Large intestine (tissue), 3 donors: ENCODE data around the gene CDKAL1. TPM values are rescaled to one million over a fixed set of nuclear protein-coding genes. Genes with fewer than 3 reads are reported as not detected.
"Not testable (repeated sequence)": the region's sequence is repeated elsewhere in the genome, so short reads cannot be mapped to it uniquely, and the experiment has no call there.

Experiments used
- DNase-seq, 2 donors: peaks; one replicate each; pipeline versions ENCODE4 v3.0.0 to v3.0.0-alpha.2; 2013
- H3K27ac ChIP-seq: one replicate; pipeline ENCODE4 v1.5.1; 2013; ENCODE audit warnings: low read length
- H3K27me3 ChIP-seq: 2 replicates; pipeline ENCODE4 v1.6.1; 2013; ENCODE audit warnings: low read length; ENCODE audit not compliant: control insufficient read depth, insufficient read depth
- H3K36me3 ChIP-seq: 2 replicates; pipeline ENCODE4 v1.6.1; 2013; ENCODE audit warnings: low read length; ENCODE audit not compliant: control insufficient read depth, insufficient read depth
- H3K4me1 ChIP-seq: one replicate; pipeline ENCODE4 v1.6.1; 2013; ENCODE audit warnings: low read length; ENCODE audit not compliant: control insufficient read depth, insufficient read depth
- H3K4me3 ChIP-seq: one replicate; pipeline ENCODE4 v1.5.1; 2013; ENCODE audit warnings: low read length
- H3K9me3 ChIP-seq: one replicate; pipeline ENCODE4 v1.6.1; 2013; ENCODE audit warnings: mild to moderate bottlenecking, low read depth, low read length, moderate library complexity; ENCODE audit not compliant: control insufficient read depth
- WGBS: methylation state at CpG from one replicate; pipeline ENCODE4 v1.1.5; 2013; ENCODE audit warnings: low lambda C conversion rate; ENCODE audit not compliant: insufficient coverage; 5-methylcytosine and 5-hydroxymethylcytosine counted together
- polyA plus RNA-seq: library from polyadenylated mRNA; unstranded; fragments of 120-200 nt; gene quantifications from one replicate; pipeline ENCODE4 v1.2.1, GENCODE V29; 2013

The CDKAL1 gene
- polyA plus RNA-seq, 1 donor: 10.3 TPM

- Histone ChIP-seq H3K27ac (no peak overlapping the region), H3K36me3 (no peaks in the 10 kb centered on the region), H3K27me3 (no peaks in the 10 kb centered on the region), H3K9me3 (no peaks in the 10 kb centered on the region), H3K4me3 (no peak overlapping the region), H3K4me1 (no peaks in the 10 kb centered on the region)
- WGBS: no CpG with 5 or more reads among the region's 7 CpGs
- DNase-seq: no peak
Observed at GRCh38 chr6:20819774-20820400, 285.6 kb downstream of the CDKAL1 start.

GRCh38 chr6:20826378-20826777 is 292.1 kb downstream of the CDKAL1 start:
- Histone ChIP-seq H3K36me3 (no peaks in the 10 kb centered on the region), H3K27ac (no peak overlapping the region), H3K4me3 (no peak overlapping the region), H3K9me3 (no peaks in the 10 kb centered on the region), H3K4me1 (peaks cover 3% of the 10 kb centered on the region), H3K27me3 (no peaks in the 10 kb centered on the region)
- DNase-seq: no peak
- 62% methylated on average over 3 of the region's 6 CpGs for WGBS

- Histone ChIP-seq H3K27ac (no peak overlapping the region), H3K9me3 (no peaks in the 10 kb centered on the region), H3K4me1 (peaks cover 3% of the 10 kb centered on the region), H3K4me3 (no peak overlapping the region), H3K27me3 (no peaks in the 10 kb centered on the region), H3K36me3 (no peaks in the 10 kb centered on the region)
- no peak for DNase-seq
- WGBS: no CpG with 5 or more reads among the region's 1 CpG
Observed at GRCh38 chr6:20827798-20828197, 293.5 kb downstream of the CDKAL1 start.

DNA sequence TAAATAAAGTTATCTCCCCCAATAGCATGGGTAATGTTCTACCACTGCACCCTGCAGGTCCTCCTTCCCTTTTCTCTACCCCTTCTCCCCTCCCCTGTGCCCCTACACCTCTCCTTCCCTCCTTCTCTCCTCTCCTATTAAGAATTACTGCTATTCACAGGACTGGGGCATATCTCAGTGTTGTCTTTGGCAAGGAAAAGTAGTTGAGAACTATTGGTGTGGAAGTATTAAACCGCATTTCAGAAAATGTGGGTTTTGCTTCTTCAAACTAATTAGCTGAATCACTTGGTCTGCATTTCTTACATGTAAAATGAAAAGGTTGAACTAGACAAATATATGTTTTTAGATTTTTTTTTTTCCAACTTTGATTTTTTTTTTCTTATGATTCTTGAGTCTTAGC is 296.3 kb downstream of the CDKAL1 start:
- 100% methylated on average over 1 of the region's 1 CpG for WGBS
- DNase-seq: no peak

DNA sequence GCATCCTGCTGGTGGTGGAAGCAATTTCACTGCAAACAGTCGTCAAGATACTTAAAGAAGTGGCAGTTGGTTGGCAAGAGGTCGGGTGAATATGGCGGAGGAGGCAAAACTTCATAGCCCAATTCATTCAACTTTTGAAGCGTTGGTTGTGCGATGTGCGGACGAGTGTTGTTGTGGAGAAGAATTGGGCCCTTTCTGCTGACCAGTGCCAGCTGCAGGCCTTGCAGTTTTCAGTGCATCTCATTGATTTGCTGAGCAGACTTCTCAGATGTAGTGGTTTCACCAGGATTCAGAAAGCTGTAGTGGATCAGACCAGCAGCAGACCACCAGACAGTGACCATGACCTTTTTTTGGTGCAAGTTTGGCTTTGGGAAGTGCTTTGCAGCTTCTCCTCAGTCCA is 297.0 kb downstream of the CDKAL1 start:
- H3K27ac ChIP-seq, H3K27me3 ChIP-seq, H3K36me3 ChIP-seq, DNase-seq, H3K4me3 ChIP-seq, H3K4me1 ChIP-seq, H3K9me3 ChIP-seq: not testable (repeated sequence)
- WGBS: 100% methylated on average over 2 of the region's 7 CpGs

More for the DNA sequence above, 296.3 kb downstream of the CDKAL1 start:
- Histone ChIP-seq H3K36me3 (no peaks in the 10 kb centered on the region), H3K27me3 (no peaks in the 10 kb centered on the region), H3K27ac (no peak overlapping the region), H3K4me1 (peaks cover 3% of the 10 kb centered on the region), H3K4me3 (no peak overlapping the region), H3K9me3 (no peaks in the 10 kb centered on the region)

- H3K4me3 ChIP-seq: no peak overlapping the region
- no peaks in the 10 kb centered on the region for H3K27me3 ChIP-seq
- H3K4me1 ChIP-seq: no peaks in the 10 kb centered on the region
- no peaks in the 10 kb centered on the region for H3K9me3 ChIP-seq
- no peaks in the 10 kb centered on the region for H3K36me3 ChIP-seq
- WGBS: no CpG with 5 or more reads among the region's 8 CpGs
- H3K27ac ChIP-seq: no peak overlapping the region
- DNase-seq: no peak
Observed at GRCh38 chr6:20833881-20834515, 299.7 kb downstream of the CDKAL1 start.

DNA sequence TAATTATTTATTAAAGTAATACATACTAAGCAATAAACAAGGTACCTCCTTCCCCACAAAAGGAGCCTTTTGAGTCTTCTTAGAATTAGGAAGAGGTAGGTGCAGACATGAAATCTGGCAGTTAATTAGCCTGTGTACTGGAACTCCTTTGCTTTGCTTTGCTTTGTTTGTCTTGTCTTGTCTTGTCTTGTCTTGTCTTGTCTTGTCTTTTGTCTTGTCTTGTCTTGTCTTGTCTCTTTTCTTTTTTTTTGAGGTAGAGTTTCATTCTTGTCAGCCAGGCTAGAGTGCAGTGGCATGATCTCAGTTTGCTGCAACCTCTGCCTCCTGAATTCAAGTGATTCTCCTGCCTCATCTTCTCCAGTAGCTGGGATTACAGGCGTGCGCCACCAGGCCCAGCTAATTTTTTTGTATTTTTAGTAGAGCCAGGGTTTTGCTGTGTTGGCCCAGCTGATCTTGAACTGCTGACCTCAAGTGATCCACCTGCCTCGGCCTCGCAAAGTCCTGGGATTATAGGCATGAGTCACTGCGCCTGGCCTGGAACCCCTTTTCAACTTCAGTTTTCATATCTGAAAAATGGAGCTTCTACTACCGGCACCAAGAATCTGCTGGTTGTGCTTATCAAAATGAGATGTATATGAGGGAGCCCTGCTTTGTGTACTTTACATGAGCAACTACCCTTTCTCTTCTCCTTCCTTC is 301.2 kb downstream of the CDKAL1 start:
- no CpG with 5 or more reads among the region's 6 CpGs for WGBS
- no peak overlapping the region for H3K4me3 ChIP-seq
- no peaks in the 10 kb centered on the region for H3K27me3 ChIP-seq
- no peak for DNase-seq
- no peaks in the 10 kb centered on the region for H3K36me3 ChIP-seq
- no peak overlapping the region for H3K27ac ChIP-seq
- H3K4me1 ChIP-seq: peaks cover 5% of the 10 kb centered on the region
- no peaks in the 10 kb centered on the region for H3K9me3 ChIP-seq

- Histone ChIP-seq H3K4me3 (no peak overlapping the region), H3K4me1 (peaks cover 5% of the 10 kb centered on the region), H3K27ac (no peak overlapping the region), H3K36me3 (no peaks in the 10 kb centered on the region), H3K27me3 (no peaks in the 10 kb centered on the region), H3K9me3 (no peaks in the 10 kb centered on the region)
- DNase-seq: no peak
- WGBS: 100% methylated on average over 1 of the region's 2 CpGs
Observed at GRCh38 chr6:20837189-20837588, 302.9 kb downstream of the CDKAL1 start.

- peaks cover 5% of the 10 kb centered on the region for H3K4me1 ChIP-seq
- H3K36me3 ChIP-seq: no peaks in the 10 kb centered on the region
- no peak overlapping the region for H3K4me3 ChIP-seq
- 100% methylated on average over 1 of the region's 3 CpGs for WGBS
- H3K9me3 ChIP-seq: no peaks in the 10 kb centered on the region
- DNase-seq: no peak
- no peak overlapping the region for H3K27ac ChIP-seq
- no peaks in the 10 kb centered on the region for H3K27me3 ChIP-seq
Observed at GRCh38 chr6:20838113-20838512, 303.9 kb downstream of the CDKAL1 start.

- no peaks in the 10 kb centered on the region for H3K27me3 ChIP-seq
- peak overlapping the region; percentile 48 for H3K27ac ChIP-seq
- H3K9me3 ChIP-seq: no peaks in the 10 kb centered on the region
- peak; percentile 18 to 55 for DNase-seq
- H3K4me3 ChIP-seq: no peak overlapping the region
- 56% methylated on average over 2 of the region's 2 CpGs for WGBS
- no peaks in the 10 kb centered on the region for H3K36me3 ChIP-seq
- peaks cover 5% of the 10 kb centered on the region for H3K4me1 ChIP-seq
Observed at GRCh38 chr6:20839630-20840029, 305.4 kb downstream of the CDKAL1 start.
